GM10266 (cell line): ENCODE data around the gene AUNIP.

Experiments
- DNase-seq: peaks from one replicate; pipeline ENCODE4 v3.0.0; 2012; ENCODE audit errors: extremely low spot score
- CTCF ChIP-seq: IDR thresholded peaks from 2 replicates; pipeline ENCODE4 v1.5.1; 2012; ENCODE audit warnings: mild to moderate bottlenecking, low read depth; ENCODE audit not compliant: control insufficient read depth, insufficient read depth; ENCODE audit errors: missing control alignments

The AUNIP gene

GRCh38 chr1:25858906-25859789 lies at the start of gene AUNIP:
Gene AUNIP, minus strand, starts transcription at chr1:25859457. Its CDS starts 100 bp downstream, at chr1:25859357.
- TF ChIP-seq CTCF: no peak

GRCh38 chr1:25909040-25909439 lies 49.8 kb upstream of the AUNIP start:
- no peak for TF ChIP-seq CTCF
- no peak for DNase-seq

More at GRCh38 chr1:25858906-25859789, at the start of gene AUNIP:
- DNase-seq: peak; percentile 97

GRCh38 chr1:25908161-25908560 lies 48.9 kb upstream of the AUNIP start:
- DNase-seq: no peak

GRCh38 chr1:25907601-25908000 lies 48.3 kb upstream of the AUNIP start:
- no peak for DNase-seq
- no peak for TF ChIP-seq CTCF

More at GRCh38 chr1:25908161-25908560, 48.9 kb upstream of the AUNIP start:
- TF ChIP-seq CTCF: no peak

GRCh38 chr1:25906644-25907300 lies 47.5 kb upstream of the AUNIP start:
- TF ChIP-seq CTCF: no peak
- DNase-seq: no peak

- no peak for TF ChIP-seq CTCF
- DNase-seq: peak; percentile 93
Observed at GRCh38 chr1:25905680-25906643, 46.7 kb upstream of the AUNIP start, which contains the start of gene STMN1. Gene STMN1, minus strand, starts transcription at chr1:25906419. Its CDS starts 1,743 bp downstream, at chr1:25904676.
